HG03159 (cell line): ENCODE results near the gene MGARP.
A peak's percentile ranks its signal among the peaks of the same experiment; 100 is the strongest.
"Not testable (repeated sequence)": the region's sequence is repeated elsewhere in the genome, so short reads cannot be mapped to it uniquely, and the experiment has no call there.

Experiments
- ATAC-seq: cut with Tn5 transposase; IDR thresholded peaks from one replicate; pipeline ENCODE4 v1.9.1; 2021; ENCODE audit warnings: mild to moderate bottlenecking, moderate library complexity; ENCODE audit not compliant: unreplicated experiment

Gene MGARP

GRCh38 chr4:139295942-139296299, 15.9 kb upstream of the MGARP start:
- ATAC-seq = no peak

GRCh38 chr4:139295206-139295941, 15.3 kb upstream of the MGARP start:
- ATAC-seq = peak; percentile 94

DNA sequence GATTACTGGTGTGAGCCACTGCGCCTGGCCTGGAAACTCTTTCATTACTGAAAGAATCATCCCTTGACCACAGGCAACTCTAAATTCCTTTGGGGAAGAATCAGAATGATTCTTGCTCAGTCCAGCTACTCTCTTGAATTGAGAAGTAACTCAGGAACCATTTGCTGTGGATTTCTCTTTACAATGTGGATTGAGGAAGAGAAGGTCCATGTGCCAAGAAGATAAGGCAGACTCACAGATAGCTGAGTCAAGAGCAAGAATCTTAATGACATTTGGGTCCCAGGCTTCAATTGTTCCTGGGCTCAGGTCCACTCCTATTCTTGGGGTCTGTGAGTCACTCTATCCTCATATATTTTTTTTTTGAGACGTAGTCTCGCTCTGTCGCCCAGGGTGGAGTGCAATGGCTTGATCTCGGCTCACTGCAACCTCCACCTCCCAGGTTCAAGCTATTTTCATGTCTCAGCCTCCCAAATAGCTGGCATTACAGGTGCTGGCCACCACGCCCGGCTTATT, 6.2 kb upstream of the MGARP start:
- ATAC-seq = no peak

DNA sequence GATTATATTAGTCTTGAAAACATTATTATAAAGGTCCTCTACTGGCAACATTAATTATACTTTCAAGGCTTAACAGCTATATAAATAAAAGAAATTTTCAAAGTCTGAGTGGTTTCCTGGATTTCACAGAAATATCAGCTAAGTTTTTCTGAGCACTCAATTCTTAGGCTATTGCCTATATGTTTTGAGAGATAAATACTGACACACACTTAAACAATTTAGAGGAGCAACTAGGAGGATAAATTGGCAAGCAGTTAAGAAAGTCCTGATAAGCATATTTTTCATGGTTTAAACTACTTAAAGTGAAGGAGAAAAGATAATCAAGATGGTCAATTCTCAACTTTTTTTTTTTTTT, 2.7 kb upstream of the MGARP start:
- no peak for ATAC-seq

- ATAC-seq = no peak
These were observed 2.2 kb upstream of the MGARP start for GRCh38 chr4:139282065-139282720.

DNA sequence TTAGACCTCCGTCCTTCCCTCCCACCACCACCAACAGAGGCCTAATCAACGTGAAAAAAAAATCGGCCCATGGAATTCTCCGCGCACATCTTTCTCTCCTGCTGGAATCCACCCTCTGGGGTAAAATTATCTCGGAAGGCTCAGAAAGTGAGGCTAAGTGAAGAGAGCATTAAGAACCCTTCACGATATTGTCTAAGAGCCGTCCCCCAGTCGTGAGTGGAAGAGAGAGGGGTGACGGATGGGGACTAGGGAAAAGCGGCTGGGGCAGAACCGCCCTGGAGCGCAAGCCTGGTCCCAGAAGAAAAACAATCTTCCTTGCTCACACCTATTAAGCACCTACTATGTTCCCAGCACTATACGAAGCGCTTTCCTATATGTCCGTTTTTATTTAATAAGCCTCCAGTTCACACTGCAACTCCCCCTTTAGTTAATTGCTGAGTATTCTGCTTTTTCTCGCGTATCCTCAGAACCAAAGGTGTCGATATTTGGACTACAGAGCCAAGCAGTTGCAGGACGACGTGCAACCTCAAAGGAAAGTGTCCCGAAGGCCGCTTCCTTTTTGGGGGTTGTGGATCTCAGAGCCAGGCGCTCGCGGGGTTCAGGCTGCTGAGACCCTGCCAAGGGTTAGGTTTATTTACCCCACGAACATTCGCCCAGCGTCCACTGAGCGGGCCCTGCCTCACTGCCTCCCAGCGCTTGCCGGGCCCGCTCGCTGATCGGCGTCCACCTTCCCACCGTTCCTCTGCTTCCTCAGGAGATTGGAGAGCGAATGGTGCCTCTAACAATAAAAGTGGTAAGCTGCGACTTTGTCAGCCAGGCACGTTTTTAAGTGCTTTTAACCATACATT, 889 bp downstream of the MGARP start:
- no peak for ATAC-seq

GRCh38 chr4:139278485-139278884, 1.5 kb downstream of the MGARP start:
- ATAC-seq = no peak

DNA sequence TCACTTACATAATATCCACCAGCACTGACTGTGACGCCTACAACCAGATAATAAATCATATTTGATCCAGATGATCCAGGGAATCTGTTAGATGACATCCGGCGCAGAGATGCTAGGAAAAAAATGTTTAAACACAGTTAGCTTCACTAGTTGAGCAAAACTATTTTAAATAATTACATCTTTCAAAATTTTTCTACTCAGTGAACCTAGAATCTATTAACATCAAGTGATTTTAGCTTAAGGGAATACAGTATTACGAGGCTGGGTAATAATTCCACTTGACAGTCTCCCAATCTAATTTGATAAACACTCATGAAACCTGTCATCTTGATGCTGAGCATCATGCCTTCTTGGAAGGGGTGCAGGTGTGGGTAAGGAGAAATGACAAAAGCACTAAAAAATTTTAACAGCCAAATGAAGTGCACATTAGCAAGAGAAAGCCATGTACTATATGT, 4.7 kb downstream of the MGARP start:
- ATAC-seq = no peak

- ATAC-seq = no peak
These were observed 5.2 kb downstream of the MGARP start for GRCh38 chr4:139274790-139275189.

GRCh38 chr4:139273835-139274234, 6.2 kb downstream of the MGARP start:
- no peak for ATAC-seq

- no peak for ATAC-seq
These were observed 12.7 kb downstream of the MGARP start for GRCh38 chr4:139267301-139267700.

GRCh38 chr4:139266583-139267257, 13.3 kb downstream of the MGARP start:
- peak; percentile 97 for ATAC-seq

DNA sequence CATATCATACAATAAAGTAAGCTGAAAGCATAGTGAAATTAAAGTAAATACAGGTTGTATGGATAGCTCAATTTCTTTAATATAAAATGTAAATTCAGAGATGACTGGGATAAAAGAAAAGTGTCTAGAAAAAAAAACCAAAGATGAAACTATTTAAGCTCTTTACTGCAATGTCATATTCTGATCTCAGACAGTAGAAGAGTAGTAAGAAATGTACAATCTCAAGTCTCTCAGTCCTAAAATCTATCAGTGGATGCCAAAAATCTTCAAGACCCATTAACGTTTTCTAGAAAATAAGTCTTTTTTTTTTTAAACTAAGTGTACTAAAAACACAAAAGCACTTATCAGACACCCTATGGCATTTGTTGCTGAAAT, 13.8 kb downstream of the MGARP start:
- peak; percentile 2 for ATAC-seq

DNA sequence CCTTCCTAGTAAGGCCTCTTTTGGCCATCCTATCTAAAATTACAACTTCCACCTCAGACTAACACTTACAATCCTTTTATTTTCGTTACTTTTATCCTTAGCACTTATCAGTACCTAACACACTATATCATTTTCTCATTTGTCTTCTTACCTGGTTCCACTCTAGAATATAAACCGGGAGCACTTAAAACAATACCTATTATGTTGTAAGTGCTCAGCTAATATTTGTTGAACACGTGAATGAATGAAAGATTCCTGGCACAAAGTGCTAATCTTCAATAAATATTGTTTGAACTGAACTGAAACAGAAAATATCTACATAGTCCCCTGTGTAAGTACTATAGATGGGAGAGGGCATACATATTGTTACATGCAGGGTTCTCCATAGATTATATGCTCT, 14.4 kb downstream of the MGARP start:
- ATAC-seq = no peak

GRCh38 chr4:139256349-139256748, 23.7 kb downstream of the MGARP start:
- no peak for ATAC-seq

DNA sequence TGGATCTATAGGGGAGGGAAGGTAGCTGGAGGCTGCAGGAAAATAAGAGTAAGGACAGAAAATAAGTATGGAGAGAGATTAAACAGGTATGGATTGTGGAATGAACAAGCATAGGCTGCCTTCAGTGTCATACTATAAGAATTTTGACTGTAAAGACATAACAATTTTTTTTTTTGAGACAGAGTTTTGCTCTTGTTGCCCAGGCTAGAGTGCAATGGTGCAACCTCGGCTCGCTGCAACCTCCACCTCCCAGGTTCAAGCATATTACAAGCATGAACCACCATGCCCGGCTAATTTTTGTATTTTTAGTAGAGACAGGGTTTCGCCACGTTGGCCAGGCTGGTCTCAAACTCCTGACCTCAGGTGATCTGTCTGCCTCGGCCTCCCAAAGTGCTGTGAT, 24.4 kb downstream of the MGARP start:
- ATAC-seq = not testable (repeated sequence)

DNA sequence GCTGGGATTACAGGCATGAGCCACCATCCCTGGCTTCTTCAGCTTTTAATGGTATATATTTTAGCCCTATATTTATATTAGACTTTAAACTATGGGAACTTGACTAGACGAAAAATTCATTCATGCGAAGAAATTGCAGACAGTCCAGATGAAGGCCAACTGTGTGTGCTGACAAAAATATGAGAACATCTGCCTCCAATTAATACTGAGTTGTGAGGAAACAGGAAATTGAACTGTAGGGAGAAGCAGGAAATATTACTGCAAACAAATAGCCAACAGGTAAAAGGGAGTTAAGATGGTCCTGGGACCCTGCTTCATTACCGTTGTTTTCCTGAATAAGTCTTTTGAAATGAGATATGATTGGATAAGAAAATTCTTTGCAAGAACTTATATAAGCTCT, 26.3 kb downstream of the MGARP start:
- no peak for ATAC-seq

GRCh38 chr4:139253046-139253445, 27.0 kb downstream of the MGARP start:
- no peak for ATAC-seq

- no peak for ATAC-seq
These were observed 32.3 kb downstream of the MGARP start for GRCh38 chr4:139247700-139248238.

DNA sequence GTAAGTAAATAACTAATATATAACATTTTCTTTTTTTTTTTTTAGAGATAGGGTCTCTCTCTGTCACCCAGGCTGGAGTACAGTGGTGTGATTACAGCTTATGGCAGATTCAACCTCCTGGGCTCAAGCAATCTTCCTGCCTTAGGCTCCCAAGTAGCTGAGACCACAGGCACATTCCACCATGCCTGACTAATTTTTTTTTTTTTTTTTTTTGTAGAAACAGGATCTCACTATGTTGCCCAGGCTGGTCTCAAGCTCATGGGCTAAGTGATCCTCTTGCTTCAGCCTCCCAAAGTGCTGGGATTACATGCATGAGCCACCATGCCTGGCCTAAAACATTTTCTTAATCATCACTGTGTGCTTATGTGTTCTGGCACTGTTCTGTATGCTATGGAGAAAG, 32.8 kb downstream of the MGARP start:
- no peak for ATAC-seq

DNA sequence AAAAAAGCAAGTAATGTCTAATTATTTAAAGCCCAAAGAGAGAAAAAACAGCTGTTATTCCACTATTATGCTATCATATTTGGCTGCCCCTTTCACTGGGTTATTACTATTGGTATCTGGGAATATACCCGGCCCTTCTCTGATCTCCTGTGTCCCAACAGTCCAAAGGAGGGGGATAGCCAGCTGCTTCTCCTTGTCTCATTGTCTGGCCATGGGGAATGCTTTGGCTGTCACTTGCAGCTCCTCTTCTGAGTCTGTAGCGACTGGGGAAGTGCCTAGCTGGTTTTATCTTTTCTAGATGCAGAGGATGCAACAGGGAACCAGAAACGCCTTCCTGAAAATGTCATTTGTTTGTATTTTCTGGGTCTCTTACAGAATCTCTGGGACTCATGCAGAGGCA, 33.9 kb downstream of the MGARP start:
- no peak for ATAC-seq
